Measurements from ENCODE around the gene YY1.
"Not testable (repeated sequence)": the region's sequence is repeated elsewhere in the genome, so short reads cannot be mapped to it uniquely, and the experiment has no call there.

YY1 gene

GRCh38 chr14:100292776-100293461 is 54.0 kb downstream of the YY1 start:
- H3K27ac ChIP-seq, result no peak overlapping the region
- no peak for TF ChIP-seq ZFX (IDR thresholded peaks at IDR 0.05; ENCODE audit: borderline replicate concordance)
- TF ChIP-seq CTCF (IDR thresholded peaks at IDR 0.05), result no peak

- H3K27ac ChIP-seq, result no peak overlapping the region
- TF ChIP-seq ZFX (IDR thresholded peaks at IDR 0.05; ENCODE audit: borderline replicate concordance) (no peak), CTCF (IDR thresholded peaks at IDR 0.05) (no peak)
Observed at GRCh38 chr14:100293497-100294212, 54.7 kb downstream of the YY1 start.

GRCh38 chr14:100294213-100294962 is 55.4 kb downstream of the YY1 start:
- no peak overlapping the region for H3K27ac ChIP-seq
- no peak for TF ChIP-seq ZFX (IDR thresholded peaks at IDR 0.05; ENCODE audit: borderline replicate concordance)
- no peak for TF ChIP-seq CTCF (IDR thresholded peaks at IDR 0.05)

- TF ChIP-seq ZFX (IDR thresholded peaks at IDR 0.05; ENCODE audit: borderline replicate concordance), result no peak
- TF ChIP-seq CTCF (IDR thresholded peaks at IDR 0.05), result no peak
- H3K27ac ChIP-seq, result no peak overlapping the region
Observed at GRCh38 chr14:100294963-100295330, 56.0 kb downstream of the YY1 start.

GRCh38 chr14:100295376-100296105 is 56.6 kb downstream of the YY1 start:
- no peak overlapping the region for H3K27ac ChIP-seq
- TF ChIP-seq ZFX (IDR thresholded peaks at IDR 0.05; ENCODE audit: borderline replicate concordance), result no peak
- TF ChIP-seq CTCF (IDR thresholded peaks at IDR 0.05), result no peak

GRCh38 chr14:100296106-100296651 is 57.2 kb downstream of the YY1 start:
- no peak for TF ChIP-seq CTCF (IDR thresholded peaks at IDR 0.05)
- no peak for TF ChIP-seq ZFX (IDR thresholded peaks at IDR 0.05; ENCODE audit: borderline replicate concordance)
- H3K27ac ChIP-seq, result no peak overlapping the region

- not testable (repeated sequence) for H3K27ac ChIP-seq
Observed at GRCh38 chr14:100296729-100297128, 57.8 kb downstream of the YY1 start.
